SKM-1 (cell line): ENCODE data around the gene TCOF1.

Source experiments
- DNase-seq: peaks from one replicate; lab custom pipeline; 2025; ENCODE audit not compliant: unreplicated experiment; lab: John Stamatoyannopoulos, UW

TCOF1 gene

GRCh38 chr5:150428106-150428876, 70.8 kb downstream of the TCOF1 start:
- DNase-seq, result no peak

GRCh38 chr5:150428978-150429377, 71.5 kb downstream of the TCOF1 start:
- no peak for DNase-seq

GRCh38 chr5:150429410-150429873, 71.9 kb downstream of the TCOF1 start:
- no peak for DNase-seq

- DNase-seq, result no peak
Observed at GRCh38 chr5:150431048-150431447, 73.6 kb downstream of the TCOF1 start.

- DNase-seq, result no peak
Observed at GRCh38 chr5:150431574-150431973, 74.1 kb downstream of the TCOF1 start.

- no peak for DNase-seq
Observed at GRCh38 chr5:150434464-150434863, 77.0 kb downstream of the TCOF1 start.

- DNase-seq, result peak; percentile 89
Observed at GRCh38 chr5:150436141-150436680, 78.7 kb downstream of the TCOF1 start.

GRCh38 chr5:150438873-150439546, 81.5 kb downstream of the TCOF1 start:
- DNase-seq, result no peak

GRCh38 chr5:150440948-150441812, 83.7 kb downstream of the TCOF1 start:
- no peak for DNase-seq

GRCh38 chr5:150441813-150442698, 84.6 kb downstream of the TCOF1 start:
- no peak for DNase-seq

GRCh38 chr5:150442699-150443080, 85.2 kb downstream of the TCOF1 start:
- DNase-seq, result no peak

GRCh38 chr5:150443242-150444075, 86.0 kb downstream of the TCOF1 start:
- DNase-seq, result no peak

- no peak for DNase-seq
Observed at GRCh38 chr5:150444770-150445169, 87.3 kb downstream of the TCOF1 start.

- no peak for DNase-seq
Observed at GRCh38 chr5:150446088-150446487, 88.6 kb downstream of the TCOF1 start.

GRCh38 chr5:150446583-150446982, 89.1 kb downstream of the TCOF1 start:
- no peak for DNase-seq

GRCh38 chr5:150447188-150447587, 89.7 kb downstream of the TCOF1 start:
- no peak for DNase-seq

GRCh38 chr5:150448334-150448733, 90.8 kb downstream of the TCOF1 start:
- DNase-seq, result no peak

- no peak for DNase-seq
Observed at GRCh38 chr5:150448952-150449516, 91.5 kb downstream of the TCOF1 start.
